ENCODE data around the gene ARMC9.
"Not testable (repeated sequence)": the region's sequence is repeated elsewhere in the genome, so short reads cannot be mapped to it uniquely, and the experiment has no call there.

- TF ChIP-seq POLR2AphosphoS5, CTCF, POLR2A (IDR thresholded peaks at IDR 0.05): not testable (repeated sequence)
Measured at GRCh38 chr2:231304259-231304658, 105.8 kb downstream of the ARMC9 start.
